Neutrophil (primary cell): ENCODE data around the gene MEGF6.

Source experiments
- H3K27ac ChIP-seq: fragments of 200-600 bp; sonication (generic); 2 replicates; pipeline ENCODE4 v1.5.1; 2016; ENCODE audit warnings: mild to moderate bottlenecking, moderate library complexity
- H3K27me3 ChIP-seq: fragments of 200-600 bp; sonication (generic); 2 replicates; pipeline ENCODE4 v1.6.0; 2016; ENCODE audit warnings: mild to moderate bottlenecking
- H3K36me3 ChIP-seq: fragments of 200-600 bp; sonication (generic); 2 replicates; pipeline ENCODE4 v1.5.1; 2017
- H3K4me1 ChIP-seq, 2 experiments: fragments of 200-600 bp in 1 of 2; sonication (generic) in 1 of 2; 1 replicate in 1 of 2; 2 replicates in 1 of 2; pipeline versions ENCODE4 v1.5.1 to v1.6.1; 2013 to 2016; ENCODE audit warnings: low read depth in 1 of 2, low read length in 1 of 2, mild to moderate bottlenecking in 1 of 2, moderate library complexity in 1 of 2; ENCODE audit not compliant: control insufficient read depth in 1 of 2, insufficient read depth in 1 of 2
- H3K4me3 ChIP-seq, 2 experiments: fragments of 200-600 bp in 1 of 2; sonication (generic) in 1 of 2; 1 replicate in 1 of 2; 2 replicates in 1 of 2; pipeline ENCODE4 v1.5.1; 2013 to 2016; ENCODE audit warnings: low read depth in 1 of 2, low read length in 1 of 2, mild to moderate bottlenecking in 1 of 2, moderate library complexity in 1 of 2
- H3K9me3 ChIP-seq: fragments of 200-600 bp; sonication (generic); 2 replicates; pipeline ENCODE4 v1.5.1; 2016
- CTCF ChIP-seq: fragments of 200-600 bp; sonication (generic); IDR thresholded peaks from 2 replicates; pipeline ENCODE4 v1.5.1; 2016; ENCODE audit warnings: antibody characterized with exemption

MEGF6 gene

GRCh38 chr1:3556336-3556735 lies 55.0 kb downstream of the MEGF6 start:
- H3K9me3 ChIP-seq: no peaks in the 10 kb centered on the region
- TF ChIP-seq CTCF: no peak
- H3K36me3 ChIP-seq: no peaks in the 10 kb centered on the region
- no peaks in the 10 kb centered on the region for H3K27me3 ChIP-seq
- H3K4me3 ChIP-seq: no peak overlapping the region
- H3K27ac ChIP-seq: no peak overlapping the region
- no peaks in the 10 kb centered on the region for H3K4me1 ChIP-seq

- Histone ChIP-seq H3K36me3 (no peaks in the 10 kb centered on the region), H3K9me3 (no peaks in the 10 kb centered on the region), H3K4me1 (no peaks in the 10 kb centered on the region), H3K27ac (no peak overlapping the region), H3K4me3 (no peak overlapping the region), H3K27me3 (no peaks in the 10 kb centered on the region)
- no peak for TF ChIP-seq CTCF
Observed at GRCh38 chr1:3555131-3555920, 56.0 kb downstream of the MEGF6 start.

GRCh38 chr1:3553940-3554223 lies 57.4 kb downstream of the MEGF6 start:
- Histone ChIP-seq H3K36me3 (no peaks in the 10 kb centered on the region), H3K4me1 (no peaks in the 10 kb centered on the region), H3K27ac (no peak overlapping the region), H3K4me3 (no peak overlapping the region), H3K9me3 (no peaks in the 10 kb centered on the region), H3K27me3 (no peaks in the 10 kb centered on the region)
- TF ChIP-seq CTCF: no peak

- Histone ChIP-seq H3K9me3 (no peaks in the 10 kb centered on the region), H3K27me3 (no peaks in the 10 kb centered on the region), H3K36me3 (no peaks in the 10 kb centered on the region), H3K4me3 (no peak overlapping the region), H3K4me1 (no peaks in the 10 kb centered on the region), H3K27ac (no peak overlapping the region)
- TF ChIP-seq CTCF: no peak
Observed at GRCh38 chr1:3553166-3553939, 58.0 kb downstream of the MEGF6 start.

GRCh38 chr1:3552751-3553150 lies 58.6 kb downstream of the MEGF6 start:
- H3K9me3 ChIP-seq: no peaks in the 10 kb centered on the region
- no peak overlapping the region for H3K27ac ChIP-seq
- TF ChIP-seq CTCF: no peak
- H3K4me1 ChIP-seq: no peaks in the 10 kb centered on the region
- no peaks in the 10 kb centered on the region for H3K36me3 ChIP-seq
- no peaks in the 10 kb centered on the region for H3K27me3 ChIP-seq
- no peak overlapping the region for H3K4me3 ChIP-seq
